Hepatocyte (in vitro differentiated cells): ENCODE measurements around the gene BEND5. TPM values are rescaled to one million over a fixed set of nuclear protein-coding genes. Genes with fewer than 3 reads are reported as not detected.
A peak's percentile ranks its signal among the peaks of the same experiment; 100 is the strongest.

Source experiments
- DNase-seq: peaks from one replicate; pipeline ENCODE4 v3.0.0-alpha.2; 2016; ENCODE audit warnings: low spot score
- H2AFZ ChIP-seq: fragments of 200-600 bp; sonication (generic); 2 replicates; pipeline ENCODE4 v1.6.0; 2016; ENCODE audit warnings: antibody characterized with exemption, mild to moderate bottlenecking
- H3K27ac ChIP-seq: fragments of 200-600 bp; sonication (generic); 2 replicates; pipeline ENCODE4 v1.5.1; 2016; ENCODE audit warnings: mild to moderate bottlenecking
- H3K27me3 ChIP-seq: fragments of 200-600 bp; sonication (generic); 2 replicates; pipeline ENCODE4 v1.6.1; 2016
- H3K36me3 ChIP-seq: fragments of 200-600 bp; sonication (generic); replicated peaks from 2 replicates; pipeline ENCODE4 v1.5.1; 2016; ENCODE audit warnings: low read depth; ENCODE audit not compliant: insufficient read depth
- H3K4me1 ChIP-seq: fragments of 200-600 bp; sonication (generic); 2 replicates; pipeline ENCODE4 v1.5.1; 2016; ENCODE audit warnings: mild to moderate bottlenecking, moderate library complexity; ENCODE audit not compliant: insufficient read depth
- H3K4me2 ChIP-seq: fragments of 200-600 bp; sonication (generic); 2 replicates; pipeline ENCODE4 v1.6.0; 2016
- H3K4me3 ChIP-seq: fragments of 200-600 bp; sonication (generic); 2 replicates; pipeline ENCODE4 v1.5.1; 2016; ENCODE audit warnings: mild to moderate bottlenecking
- H3K79me2 ChIP-seq: fragments of 200-600 bp; sonication (generic); 2 replicates; pipeline ENCODE4 v1.6.0; 2017; ENCODE audit warnings: mild to moderate bottlenecking
- H3K9me2 ChIP-seq: fragments of 200-600 bp; sonication (generic); replicated peaks from 2 replicates; pipeline ENCODE4 v1.6.0; 2017; ENCODE audit warnings: mild to moderate bottlenecking; ENCODE audit not compliant: insufficient read depth
- H3K9me3 ChIP-seq: fragments of 200-600 bp; sonication (generic); 2 replicates; pipeline ENCODE4 v1.5.1; 2016; ENCODE audit warnings: low read depth, mild to moderate bottlenecking
- H4K20me1 ChIP-seq: fragments of 200-600 bp; sonication (generic); 2 replicates; pipeline ENCODE4 v1.6.0; 2016; ENCODE audit warnings: mild to moderate bottlenecking; ENCODE audit not compliant: insufficient read depth, poor library complexity, severe bottlenecking
- EZH2 ChIP-seq: fragments of 200-600 bp; sonication (generic); IDR thresholded peaks from 2 replicates; pipeline ENCODE4 v1.6.1; 2016; ENCODE audit warnings: antibody characterized with exemption, mild to moderate bottlenecking, borderline replicate concordance
- EZH2phosphoT487 ChIP-seq: fragments of 200-600 bp; sonication (generic); IDR thresholded peaks from one replicate; pipeline ENCODE4 v1.6.1; 2018; ENCODE audit warnings: antibody characterized with exemption, mild to moderate bottlenecking, low read depth, moderate library complexity; ENCODE audit not compliant: unreplicated experiment, severe bottlenecking
- whole genome bisulfite sequencing: methylation state at CpG from one replicate; pipeline ENCODE4 v1.1.6; 2016; ENCODE audit warnings: low lambda C conversion rate; ENCODE audit errors: missing lambda C conversion rate; 5-methylcytosine and 5-hydroxymethylcytosine counted together
- polyA plus RNA-seq: library from polyadenylated mRNA; unstranded; fragments of >200 nt; fragmentation: Nextera tagmentation; extraction: Ambion mirVana; gene quantifications from 2 replicates; pipeline ENCODE4 v1.2.1, GENCODE V29; 2016
- total RNA-seq: library from RNA; depleted of rRNA; stranded (reverse); fragments of >200 nt; gene quantifications from 2 replicates; pipeline ENCODE4 v1.2.3, GENCODE V29; 2014
- TF ChIP-seq, protein P1 (sequence below): fragments of 200-600 bp; sonication (generic); IDR thresholded peaks from 2 replicates; pipeline ENCODE4 v1.5.1; 2016; ENCODE audit warnings: antibody characterized with exemption, mild to moderate bottlenecking; ENCODE audit not compliant: poor library complexity

Gene BEND5
- total and polyA plus RNA-seq, 2 experiments from 2014 or later, result 7.5 to 7.9 TPM

DNA sequence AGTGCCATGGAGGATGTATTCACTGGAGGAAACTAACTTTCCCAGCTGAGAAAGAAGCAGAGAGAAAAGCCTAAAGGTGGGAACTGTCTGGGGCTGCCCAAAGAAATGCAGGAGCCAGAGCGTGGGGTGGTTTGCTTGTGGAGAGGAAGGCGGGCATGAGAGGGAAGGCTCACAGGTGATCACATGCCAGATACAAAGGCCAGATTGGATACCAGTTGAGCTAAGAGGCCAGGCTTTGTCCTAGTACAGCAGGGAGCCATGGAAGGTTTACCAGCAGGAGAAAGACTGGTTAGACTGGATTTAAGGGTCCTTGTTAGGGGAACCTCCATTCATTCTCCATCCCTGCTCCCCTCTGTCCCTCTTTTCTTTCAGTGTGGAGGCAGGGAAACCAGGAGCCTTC lies 66.4 kb downstream of the BEND5 start:
- 68% methylated on average over 2 of the region's 2 CpGs for WGBS

DNA sequence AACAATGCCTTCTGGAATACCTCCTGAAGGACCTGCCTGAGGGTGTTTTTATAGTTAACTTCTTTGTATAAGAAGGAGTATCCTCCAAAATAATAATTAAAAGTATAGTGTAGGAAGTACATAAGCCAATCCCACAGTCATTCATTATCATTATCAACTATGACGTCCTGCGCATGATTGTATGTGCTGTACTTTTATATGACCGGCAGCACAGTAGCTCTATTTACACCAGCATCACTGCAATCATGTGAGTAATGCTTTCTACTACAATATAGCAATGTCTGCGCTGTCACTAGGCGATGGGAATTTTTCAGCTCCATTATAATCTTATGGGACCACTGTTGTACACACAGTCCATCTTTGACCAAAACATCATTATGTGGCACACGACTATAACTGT lies 72.0 kb downstream of the BEND5 start:
- H3K9me3 ChIP-seq, result no peaks in the 10 kb centered on the region
- no peak overlapping the region for H3K27ac ChIP-seq
- no peaks in the 10 kb centered on the region for H4K20me1 ChIP-seq
- H3K4me1 ChIP-seq, result no peaks in the 10 kb centered on the region
- no peaks in the 10 kb centered on the region for H3K79me2 ChIP-seq
- DNase-seq, result no peak
- H3K9me2 ChIP-seq, result no peaks in the 10 kb centered on the region
- no peak overlapping the region for H3K4me2 ChIP-seq
- no peak overlapping the region for H2AFZ ChIP-seq
- no peak overlapping the region for H3K4me3 ChIP-seq
- H3K36me3 ChIP-seq, result no peaks in the 10 kb centered on the region
- TF ChIP-seq EZH2phosphoT487, result no peak
- peaks cover 5% of the 10 kb centered on the region for H3K27me3 ChIP-seq
- 89% methylated on average over 6 of the region's 6 CpGs for WGBS

More for the DNA sequence above, 66.4 kb downstream of the BEND5 start:
- H3K4me3 ChIP-seq, result no peak overlapping the region
- no peak overlapping the region for H2AFZ ChIP-seq
- no peaks in the 10 kb centered on the region for H3K9me3 ChIP-seq
- DNase-seq, result no peak
- no peak overlapping the region for H3K4me2 ChIP-seq
- H3K27ac ChIP-seq, result no peak overlapping the region
- no peaks in the 10 kb centered on the region for H3K36me3 ChIP-seq
- TF ChIP-seq EZH2, result no peak
- TF ChIP-seq EZH2phosphoT487, result no peak
- TF ChIP-seq, protein P1, sequence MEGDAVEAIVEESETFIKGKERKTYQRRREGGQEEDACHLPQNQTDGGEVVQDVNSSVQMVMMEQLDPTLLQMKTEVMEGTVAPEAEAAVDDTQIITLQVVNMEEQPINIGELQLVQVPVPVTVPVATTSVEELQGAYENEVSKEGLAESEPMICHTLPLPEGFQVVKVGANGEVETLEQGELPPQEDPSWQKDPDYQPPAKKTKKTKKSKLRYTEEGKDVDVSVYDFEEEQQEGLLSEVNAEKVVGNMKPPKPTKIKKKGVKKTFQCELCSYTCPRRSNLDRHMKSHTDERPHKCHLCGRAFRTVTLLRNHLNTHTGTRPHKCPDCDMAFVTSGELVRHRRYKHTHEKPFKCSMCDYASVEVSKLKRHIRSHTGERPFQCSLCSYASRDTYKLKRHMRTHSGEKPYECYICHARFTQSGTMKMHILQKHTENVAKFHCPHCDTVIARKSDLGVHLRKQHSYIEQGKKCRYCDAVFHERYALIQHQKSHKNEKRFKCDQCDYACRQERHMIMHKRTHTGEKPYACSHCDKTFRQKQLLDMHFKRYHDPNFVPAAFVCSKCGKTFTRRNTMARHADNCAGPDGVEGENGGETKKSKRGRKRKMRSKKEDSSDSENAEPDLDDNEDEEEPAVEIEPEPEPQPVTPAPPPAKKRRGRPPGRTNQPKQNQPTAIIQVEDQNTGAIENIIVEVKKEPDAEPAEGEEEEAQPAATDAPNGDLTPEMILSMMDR, result no peak
- no peaks in the 10 kb centered on the region for H4K20me1 ChIP-seq
- no peaks in the 10 kb centered on the region for H3K9me2 ChIP-seq
- H3K79me2 ChIP-seq, result no peaks in the 10 kb centered on the region
- no peaks in the 10 kb centered on the region for H3K27me3 ChIP-seq
- H3K4me1 ChIP-seq, result no peaks in the 10 kb centered on the region

DNA sequence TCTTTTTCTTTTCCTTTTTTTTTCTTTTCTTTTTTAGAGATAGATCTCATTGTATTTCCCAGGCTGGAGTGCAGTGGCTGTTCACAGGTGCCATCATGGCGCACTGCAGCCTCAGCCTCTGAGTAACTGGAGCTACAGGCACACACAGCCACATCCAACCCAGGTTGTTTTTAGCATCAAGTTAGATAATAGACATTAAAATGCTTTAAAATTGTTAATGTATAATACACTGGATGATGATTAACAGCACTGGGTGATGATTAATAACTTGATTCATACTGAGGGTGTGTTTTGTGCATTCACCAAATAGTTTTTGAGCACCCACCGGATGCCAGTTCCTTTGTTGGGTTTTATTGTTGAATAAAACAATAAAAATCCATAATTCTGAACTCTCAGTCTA lies 75.2 kb downstream of the BEND5 start:
- Histone ChIP-seq H3K79me2 (no peaks in the 10 kb centered on the region), H3K27me3 (peaks cover 10% of the 10 kb centered on the region), H4K20me1 (no peaks in the 10 kb centered on the region), H3K4me3 (no peak overlapping the region), H3K36me3 (no peaks in the 10 kb centered on the region), H3K9me3 (no peaks in the 10 kb centered on the region), H3K27ac (no peak overlapping the region), H3K4me2 (no peak overlapping the region), H3K9me2 (no peaks in the 10 kb centered on the region), H3K4me1 (no peaks in the 10 kb centered on the region), H2AFZ (no peak overlapping the region)
- TF ChIP-seq, protein P1, result no peak
- TF ChIP-seq EZH2phosphoT487 (no peak), EZH2 (no peak)
- 83% methylated on average over 2 of the region's 2 CpGs for WGBS
- DNase-seq, result no peak

DNA sequence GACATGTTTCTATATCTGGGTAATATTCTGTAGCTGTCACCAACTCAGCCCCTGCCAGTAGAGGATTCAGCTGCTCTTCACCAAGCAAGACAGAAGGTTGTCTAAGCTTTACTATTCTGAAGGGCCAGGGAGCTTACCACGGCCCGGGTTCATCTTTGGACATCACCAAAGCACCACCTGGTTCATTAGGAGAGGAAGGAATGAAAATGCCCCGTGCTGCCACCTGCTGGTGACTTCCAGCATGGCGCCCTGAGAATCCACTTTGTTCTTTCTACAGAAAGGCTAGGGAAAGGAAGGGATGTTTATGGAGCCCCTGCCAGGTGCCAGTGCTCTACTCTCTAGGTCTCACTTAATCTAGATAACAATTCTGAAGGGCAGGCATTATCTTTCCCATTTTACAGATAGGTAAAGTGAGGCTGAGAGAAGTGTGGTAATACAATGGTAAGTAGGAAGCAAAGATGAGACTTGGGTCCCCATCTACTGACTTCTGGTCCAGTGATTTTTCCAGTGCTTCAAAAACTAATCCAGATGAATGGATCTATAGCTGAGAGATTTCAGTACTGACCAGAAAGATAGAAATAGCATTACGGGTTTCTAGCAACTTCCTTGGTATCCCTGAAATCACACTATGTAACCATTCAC lies 79.5 kb downstream of the BEND5 start:
- peak; percentile 62 for DNase-seq
- H3K27ac ChIP-seq, result no peak overlapping the region
- H3K79me2 ChIP-seq, result no peaks in the 10 kb centered on the region
- no peaks in the 10 kb centered on the region for H3K9me2 ChIP-seq
- H3K27me3 ChIP-seq, result peaks cover 5% of the 10 kb centered on the region
- no peak overlapping the region for H2AFZ ChIP-seq
- no peaks in the 10 kb centered on the region for H3K36me3 ChIP-seq
- H3K4me1 ChIP-seq, result no peaks in the 10 kb centered on the region
- H3K4me2 ChIP-seq, result no peak overlapping the region
- no peak for TF ChIP-seq EZH2
- TF ChIP-seq, protein P1, result peak; percentile 84
- no peak for TF ChIP-seq EZH2phosphoT487
- H4K20me1 ChIP-seq, result no peaks in the 10 kb centered on the region
- H3K4me3 ChIP-seq, result no peak overlapping the region
- 26% methylated on average over 5 of the region's 5 CpGs for WGBS
- H3K9me3 ChIP-seq, result no peaks in the 10 kb centered on the region
